K562 (cell line): ENCODE data around the gene FOXO3. TPM values are rescaled to one million over a fixed set of nuclear protein-coding genes. Genes with fewer than 3 reads are reported as not detected.

Source experiments
- CBX3 ChIP-seq, 2 experiments: IDR thresholded peaks; 1 replicate in 1 of 2; 2 replicates in 1 of 2; pipeline ENCODE4 v1.6.1; 2012; ENCODE audit warnings: inconsistent platforms in 2 of 2, low read length in 2 of 2, borderline replicate concordance in 1 of 2, control low read depth in 1 of 2
- CGGBP1 ChIP-seq: fragments of 250-450 bp; sonication (Bioruptor Pico); IDR thresholded peaks from 2 replicates; pipeline ENCODE4 v1.9.0; 2021; ENCODE audit warnings: mild to moderate bottlenecking
- ETS2 ChIP-seq: IDR thresholded peaks from 2 replicates; pipeline ENCODE4 v1.6.1; 2016; ENCODE audit warnings: borderline replicate concordance, missing genetic modification characterization, mild to moderate bottlenecking, moderate library complexity, missing compliant biosample characterization; ENCODE audit not compliant: poor library complexity, severe bottlenecking
- FOXA3 ChIP-seq, 2 experiments: fragments of 450-650 bp in 1 of 2; sonication (generic) in 1 of 2; formaldehyde crosslinking; IDR thresholded peaks in 1 of 2; conservative IDR thresholded peaks in 1 of 2; 2 replicates each; pipeline versions ENCODE4 v1.4.0 to v1.8.0; 2020 to 2022; ENCODE audit warnings: mild to moderate bottlenecking in 2 of 2, missing genetic modification reagents in 1 of 2
- GTF2A2 ChIP-seq: IDR thresholded peaks from 2 replicates; pipeline ENCODE4 v1.6.1; 2016; ENCODE audit warnings: mild to moderate bottlenecking, missing genetic modification characterization, missing compliant biosample characterization
- KDM2B ChIP-seq: fragments of 250-450 bp; sonication (Bioruptor Pico); IDR thresholded peaks from 2 replicates; pipeline ENCODE4 v1.8.0; 2021; ENCODE audit warnings: mild to moderate bottlenecking, moderate library complexity
- MAZ ChIP-seq, 2 experiments: fragments of 450-650 bp in 1 of 2; sonication (generic) in 1 of 2; formaldehyde crosslinking; IDR thresholded peaks in 1 of 2; conservative IDR thresholded peaks in 1 of 2; 2 replicates each; pipeline versions ENCODE4 v1.4.0 to v1.5.0; 2020; ENCODE audit warnings: mild to moderate bottlenecking in 1 of 2, missing genetic modification reagents in 1 of 2
- MEF2A ChIP-seq: IDR thresholded peaks from 2 replicates; pipeline ENCODE4 v1.6.1; 2011; ENCODE audit warnings: low read depth, mild to moderate bottlenecking, low read length, moderate library complexity; ENCODE audit not compliant: control insufficient read depth
- PYGO2 ChIP-seq: fragments of 450-650 bp; IDR thresholded peaks from 2 replicates; pipeline ENCODE4 v1.6.1; 2016; ENCODE audit warnings: mild to moderate bottlenecking, missing genetic modification characterization, moderate library complexity, missing compliant biosample characterization
- RBFOX2 ChIP-seq: fragments of 200-400 bp; formaldehyde crosslinking; IDR thresholded peaks from 2 replicates; pipeline ENCODE4 v1.6.1; 2017; ENCODE audit warnings: low read depth, mild to moderate bottlenecking, low read length, moderate library complexity
- RHOXF2B ChIP-seq: fragments of 250-450 bp; sonication (Bioruptor Pico); conservative IDR thresholded peaks from 2 replicates; pipeline ENCODE4 v1.5.1; 2021
- TGIF2 ChIP-seq: sonication (generic); formaldehyde crosslinking; IDR thresholded peaks from 2 replicates; pipeline ENCODE4 v1.8.1; 2022; ENCODE audit warnings: mild to moderate bottlenecking, missing genetic modification reagents, moderate library complexity
- TRIM28 ChIP-seq: fragments of 450-650 bp; IDR thresholded peaks from 2 replicates; pipeline ENCODE4 v1.6.1; 2017
- XRCC5 ChIP-seq: fragments of 200-400 bp; formaldehyde crosslinking; IDR thresholded peaks from 2 replicates; pipeline ENCODE4 v1.6.1; 2017; ENCODE audit warnings: low read depth, mild to moderate bottlenecking, low read length
- ZBTB8A ChIP-seq: fragments of 450-650 bp; IDR thresholded peaks from 2 replicates; pipeline ENCODE4 v1.6.1; 2018; ENCODE audit warnings: mild to moderate bottlenecking, moderate library complexity; ENCODE audit not compliant: partially characterized antibody
- ZNF165 ChIP-seq: fragments of 250-450 bp; sonication (Bioruptor Pico); IDR thresholded peaks from 2 replicates; pipeline ENCODE4 v1.4.0; 2020; ENCODE audit warnings: borderline replicate concordance
- ZNF512 ChIP-seq: IDR thresholded peaks from 2 replicates; pipeline ENCODE4 v1.6.1; 2016; ENCODE audit warnings: missing genetic modification characterization, missing compliant biosample characterization
- ZNF57 ChIP-seq: fragments of 450-650 bp; formaldehyde crosslinking; IDR thresholded peaks from 2 replicates; pipeline ENCODE4 v1.4.0; 2020; ENCODE audit warnings: mild to moderate bottlenecking, moderate library complexity
- ZNF639 ChIP-seq, 2 experiments: fragments of 200-800 bp in 1 of 2; sonication (Bioruptor generic) in 1 of 2; sonication (generic) in 1 of 2; formaldehyde crosslinking in 1 of 2; IDR thresholded peaks in 1 of 2; conservative IDR thresholded peaks in 1 of 2; 2 replicates each; pipeline versions ENCODE4 v1.5.0 to v1.6.1; 2016 to 2020; ENCODE audit warnings: missing compliant biosample characterization in 1 of 2, missing genetic modification characterization in 1 of 2, missing genetic modification reagents in 1 of 2
- polyA plus RNA-seq, 8 experiments: library from polyadenylated mRNA; depleted of rRNA in 4 of 8; stranded (reverse) in 5 of 8; unstranded in 3 of 8; fragments of >200 nt; fragmentation: Nextera tagmentation in 2 of 8; fragmentation: Illumina TruSeq in 1 of 8; extraction: Ambion mirVana in 2 of 8; extraction: Trizol in 1 of 8; gene quantifications; 2 replicates each; pipeline versions ENCODE4 v1.2.1 to v1.2.3, GENCODE V29; 2011 to 2014; ENCODE audit warnings: inconsistent platforms in 1 of 8, missing spikeins in 1 of 8
- total RNA-seq, 7 experiments: library from RNA; depleted of rRNA in 6 of 7; stranded (reverse); fragments of >200 nt in 6 of 7; fragmentation: Illumina TruSeq in 2 of 7; extraction: Trizol in 2 of 7; gene quantifications; 2 replicates each; pipeline versions ENCODE4 v1.2.1 to v1.2.3, GENCODE V29; 2011 to 2021; ENCODE audit warnings: low replicate concordance in 1 of 7

FOXO3 gene
- total and polyA plus RNA-seq, 9 of the 15 experiments (the other 6 are each of a cell fraction or from before 2014, with no cell fraction given): 3.0 to 14.6 (median 6.0) TPM

GRCh38 chr6:108558372-108559096 lies 2.2 kb upstream of the FOXO3 start (continued):
- TF ChIP-seq TGIF2 (CRISPR knock-in tag) (no peak), RHOXF2B (CRISPR knock-in tag) (no peak), KDM2B (CRISPR knock-in tag) (peak; percentile 92; the same call in 1 of the 2 replicates), RBFOX2 (peak; percentile 38), MEF2A (no peak), MAZ (CRISPR knock-in tag; conservative IDR thresholded peaks at IDR 0.05 in 1 of 2, IDR thresholded peaks at IDR 0.05 in 1 of 2) (peak; percentile 67 to 92; a peak in 3 of 4 replicates), PYGO2 (tag) (no peak), ETS2 (tag) (no peak), FOXA3 (CRISPR knock-in tag; conservative IDR thresholded peaks at IDR 0.05 in 1 of 2, IDR thresholded peaks at IDR 0.05 in 1 of 2) (peak; percentile 35 to 72; a peak in 2 of 4 replicates), CBX3 (IDR thresholded peaks at IDR 0.05; ENCODE audit: borderline replicate concordance in 1 of 2, low read length in 2 of 2) (no peak), XRCC5 (peak; percentile 86; the same call in 1 of the 2 replicates), ZNF57 (CRISPR knock-in tag) (no peak), ZNF165 (CRISPR knock-in tag) (0 out of 2 replicates have a peak, but pooled peaks have one; percentile 40), ZNF639 (CRISPR knock-in tag; conservative IDR thresholded peaks at IDR 0.05 in 1 of 2, IDR thresholded peaks at IDR 0.05 in 1 of 2) (peak in 1 of 2 experiments; percentile 51; a peak in 2 of 4 replicates), CGGBP1 (no peak), ZNF512 (tag) (no peak), ZBTB8A (no peak), GTF2A2 (tag) (no peak), TRIM28 (no peak)
